HUES6 (cell line): ENCODE data around the gene TAMALIN.

Source experiments
- H3K27ac ChIP-seq: 2 replicates; pipeline ENCODE4 v1.7.0; 2013; ENCODE audit warnings: low read depth, mild to moderate bottlenecking, low read length, inconsistent platforms
- H3K27me3 ChIP-seq: 2 replicates; pipeline ENCODE4 v1.6.1; 2013; ENCODE audit warnings: low read length; ENCODE audit not compliant: control insufficient read depth, insufficient read depth
- H3K36me3 ChIP-seq: 2 replicates; pipeline ENCODE4 v1.6.1; 2013; ENCODE audit warnings: low read length; ENCODE audit not compliant: control insufficient read depth, insufficient read depth
- H3K4me1 ChIP-seq: 2 replicates; pipeline ENCODE4 v1.6.1; 2013; ENCODE audit warnings: low read length; ENCODE audit not compliant: control insufficient read depth, insufficient read depth
- H3K4me3 ChIP-seq: 2 replicates; pipeline ENCODE4 v1.5.1; 2013; ENCODE audit warnings: low read depth, low read length
- H3K9ac ChIP-seq: one replicate; pipeline ENCODE4 v1.6.1; 2013; ENCODE audit warnings: mild to moderate bottlenecking, low read length
- H3K9me3 ChIP-seq: 2 replicates; pipeline ENCODE4 v1.6.1; 2013; ENCODE audit warnings: low read depth, low read length; ENCODE audit not compliant: control insufficient read depth, insufficient read depth

The TAMALIN gene

GRCh38 chr12:52014567-52015530 is 8.1 kb downstream of the TAMALIN start:
- peaks cover 39% of the 10 kb centered on the region for H3K27me3 ChIP-seq
- no peak overlapping the region for H3K9ac ChIP-seq
- H3K9me3 ChIP-seq = no peaks in the 10 kb centered on the region
- peaks cover 31% of the 10 kb centered on the region for H3K4me1 ChIP-seq
- H3K4me3 ChIP-seq = peak overlapping the region; percentile 49; the same call in 1 of the 2 replicates
- H3K36me3 ChIP-seq = peaks cover 12% of the 10 kb centered on the region; the same call in 1 of the 2 replicates
- no peak overlapping the region for H3K27ac ChIP-seq

DNA sequence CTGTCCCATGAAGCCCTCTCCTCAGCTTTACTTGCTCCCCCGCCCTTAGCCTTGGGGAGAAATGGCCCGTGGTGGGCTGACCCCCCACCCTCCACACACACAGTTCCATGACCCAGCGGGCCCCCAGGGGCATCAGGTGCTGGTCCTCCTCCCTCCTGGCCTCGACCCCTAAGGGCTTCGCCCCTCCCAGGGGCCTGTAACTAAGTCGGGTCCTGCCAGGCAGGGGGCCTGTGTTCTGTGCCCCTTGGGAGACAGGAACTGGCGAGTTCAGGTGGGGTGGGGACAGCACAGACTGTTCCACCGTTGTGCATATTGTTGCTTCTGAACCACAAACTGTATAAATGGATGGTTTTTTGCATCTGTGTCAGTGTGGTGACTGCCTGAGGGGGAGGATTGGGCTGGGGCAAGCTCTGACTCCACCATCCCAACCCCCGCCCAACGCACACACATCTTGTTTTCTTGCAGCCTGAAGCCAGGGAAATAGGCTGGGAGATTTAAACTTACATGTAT is 8.8 kb downstream of the TAMALIN start:
- Histone ChIP-seq H3K4me3 (no peak overlapping the region), H3K9me3 (no peaks in the 10 kb centered on the region), H3K27me3 (peaks cover 43% of the 10 kb centered on the region), H3K27ac (no peak overlapping the region), H3K9ac (no peak overlapping the region), H3K36me3 (peaks cover 12% of the 10 kb centered on the region; the same call in 1 of the 2 replicates), H3K4me1 (peaks cover 30% of the 10 kb centered on the region)

DNA sequence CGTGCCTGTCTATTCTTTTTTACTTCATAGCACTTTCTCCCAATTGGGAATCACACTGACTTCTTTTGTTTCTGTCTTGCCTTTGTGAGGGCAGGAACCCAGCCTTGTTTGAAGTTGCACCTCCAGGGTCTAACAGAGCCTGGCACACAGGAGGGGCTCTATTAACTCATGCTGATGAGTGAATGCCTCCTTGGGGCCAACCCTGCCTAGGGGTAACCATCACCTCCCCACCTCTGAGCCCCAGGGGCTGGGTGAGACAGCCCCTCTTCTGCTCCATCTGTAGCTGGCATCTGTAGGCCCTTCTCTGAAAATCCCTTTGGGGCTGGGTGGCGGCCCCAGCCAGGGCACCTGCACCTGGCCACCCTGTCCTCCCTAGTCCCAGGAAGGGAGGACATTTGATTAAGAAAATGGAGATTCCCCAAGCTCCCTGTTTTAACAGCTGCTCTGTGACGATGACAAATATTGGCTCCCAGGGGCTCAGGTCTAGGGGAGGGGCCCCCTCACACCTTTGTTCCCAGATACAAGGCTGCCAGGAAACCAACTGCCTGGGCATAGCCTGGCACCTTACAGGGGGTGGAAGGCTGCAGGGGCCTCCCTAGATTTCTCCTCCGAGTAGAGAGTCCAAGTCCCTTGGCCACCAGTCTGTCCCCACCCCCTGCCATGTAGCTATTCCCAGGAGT is 11.8 kb downstream of the TAMALIN start:
- Histone ChIP-seq H3K9ac (no peak overlapping the region), H3K4me1 (peaks cover 30% of the 10 kb centered on the region), H3K9me3 (no peaks in the 10 kb centered on the region), H3K27me3 (peaks cover 56% of the 10 kb centered on the region), H3K4me3 (no peak overlapping the region), H3K27ac (no peak overlapping the region), H3K36me3 (no peaks in the 10 kb centered on the region)

GRCh38 chr12:52019113-52019770 is 12.5 kb downstream of the TAMALIN start:
- Histone ChIP-seq H3K4me1 (peaks cover 27% of the 10 kb centered on the region), H3K27me3 (peaks cover 55% of the 10 kb centered on the region), H3K9ac (no peak overlapping the region)

DNA sequence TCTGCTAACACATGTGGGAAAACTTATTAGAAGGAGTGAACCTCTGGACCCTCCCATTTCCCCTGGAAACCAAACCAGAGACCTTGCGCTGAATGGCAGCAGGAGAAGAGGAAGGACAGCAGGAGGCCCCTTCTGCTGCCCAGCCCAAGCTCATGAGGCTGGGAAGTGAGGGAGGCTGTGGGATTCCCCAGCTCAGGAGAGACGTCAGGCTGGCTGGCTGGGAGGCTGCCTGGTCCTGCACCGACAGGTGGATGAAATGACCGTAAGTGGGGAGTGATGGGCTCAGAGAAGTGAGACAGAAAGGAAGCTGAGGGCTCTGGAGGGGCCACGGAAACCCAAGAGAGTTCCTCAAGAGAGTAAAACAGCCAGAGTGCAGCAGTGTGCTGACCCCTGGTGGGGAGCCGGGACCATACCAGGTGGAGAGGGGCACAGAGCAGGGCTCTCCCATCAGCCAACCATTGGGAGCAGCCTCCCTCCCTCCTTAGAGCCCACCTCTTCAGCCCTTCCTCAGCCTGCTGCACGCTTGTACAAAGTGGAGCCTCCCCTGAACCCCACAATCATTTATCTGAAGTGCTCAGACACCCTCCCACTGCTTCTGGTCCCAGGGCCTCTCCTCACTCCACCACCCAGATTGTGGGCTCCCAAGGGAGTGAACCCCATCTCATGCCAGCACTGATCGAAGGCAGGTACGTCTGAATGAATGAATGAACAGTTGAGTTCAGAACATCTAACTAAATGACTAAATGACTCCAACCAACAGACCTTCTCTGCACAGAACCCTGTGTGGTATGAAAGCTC is 14.0 kb downstream of the TAMALIN start:
- Histone ChIP-seq H3K9me3 (no peaks in the 10 kb centered on the region), H3K27ac (no peak overlapping the region), H3K9ac (no peak overlapping the region), H3K4me3 (peak overlapping the region; percentile 41), H3K27me3 (peaks cover 49% of the 10 kb centered on the region), H3K36me3 (no peaks in the 10 kb centered on the region), H3K4me1 (peaks cover 18% of the 10 kb centered on the region)

More at GRCh38 chr12:52019113-52019770, 12.5 kb downstream of the TAMALIN start:
- no peak overlapping the region for H3K27ac ChIP-seq
- no peaks in the 10 kb centered on the region for H3K9me3 ChIP-seq
- no peak overlapping the region for H3K4me3 ChIP-seq
- H3K36me3 ChIP-seq = no peaks in the 10 kb centered on the region

GRCh38 chr12:52022841-52023181 is 16.1 kb downstream of the TAMALIN start:
- H3K27me3 ChIP-seq = peaks cover 36% of the 10 kb centered on the region
- H3K4me1 ChIP-seq = peaks cover 21% of the 10 kb centered on the region
- no peaks in the 10 kb centered on the region for H3K36me3 ChIP-seq
- no peak overlapping the region for H3K27ac ChIP-seq
- H3K9ac ChIP-seq = no peak overlapping the region
- no peaks in the 10 kb centered on the region for H3K9me3 ChIP-seq
- H3K4me3 ChIP-seq = peak overlapping the region; percentile 70

GRCh38 chr12:52023182-52023975 is 16.6 kb downstream of the TAMALIN start:
- Histone ChIP-seq H3K9ac (peak overlapping the region; percentile 56), H3K27ac (no peak overlapping the region)

DNA sequence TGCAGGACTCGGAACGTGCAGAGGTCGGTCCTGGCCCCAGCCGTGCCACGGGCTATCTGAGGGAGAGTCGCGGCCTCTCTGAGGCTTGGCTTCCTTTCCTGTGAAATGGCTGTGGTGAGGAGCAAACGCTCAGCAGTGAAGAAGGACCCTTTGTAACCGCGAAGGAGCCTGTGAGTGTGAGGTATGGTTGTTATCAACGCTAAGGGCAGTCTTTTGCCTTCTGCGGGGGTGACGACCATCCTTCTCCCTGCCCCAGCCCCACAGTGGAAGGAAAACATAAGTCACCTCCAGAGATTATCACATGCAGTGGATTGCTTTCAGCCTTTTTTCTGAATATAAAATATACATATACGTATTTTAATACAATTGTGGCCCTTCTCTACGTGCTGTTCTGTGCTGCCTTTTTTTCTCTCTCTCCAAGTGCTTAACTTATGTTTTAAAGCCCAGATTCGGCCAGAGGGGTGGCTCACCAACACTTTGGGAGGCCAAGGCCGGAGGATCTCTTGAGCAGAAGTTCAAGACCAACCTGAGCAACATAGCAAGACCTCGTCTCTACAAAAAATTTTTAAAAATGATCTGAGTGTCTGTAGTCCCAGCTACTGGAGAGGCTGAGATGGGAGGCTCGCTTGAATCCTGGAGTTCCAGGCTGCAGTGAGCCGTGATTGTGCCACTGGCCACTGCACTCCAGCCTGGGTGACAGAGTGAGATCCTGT is 17.4 kb downstream of the TAMALIN start:
- H3K9ac ChIP-seq = peak overlapping the region; percentile 56

More at GRCh38 chr12:52023182-52023975, 16.6 kb downstream of the TAMALIN start:
- H3K9me3 ChIP-seq = no peaks in the 10 kb centered on the region
- H3K36me3 ChIP-seq = no peaks in the 10 kb centered on the region
- H3K4me3 ChIP-seq = peak overlapping the region; percentile 70
- H3K4me1 ChIP-seq = peaks cover 21% of the 10 kb centered on the region
- H3K27me3 ChIP-seq = peaks cover 36% of the 10 kb centered on the region

GRCh38 chr12:52024845-52025230 is 18.1 kb downstream of the TAMALIN start:
- no peaks in the 10 kb centered on the region for H3K9me3 ChIP-seq
- H3K27me3 ChIP-seq = peaks cover 33% of the 10 kb centered on the region
- H3K4me3 ChIP-seq = no peak overlapping the region
- H3K36me3 ChIP-seq = no peaks in the 10 kb centered on the region
- no peak overlapping the region for H3K27ac ChIP-seq
- no peak overlapping the region for H3K9ac ChIP-seq
- H3K4me1 ChIP-seq = peaks cover 29% of the 10 kb centered on the region

More for the DNA sequence above, 17.4 kb downstream of the TAMALIN start:
- Histone ChIP-seq H3K4me3 (peak overlapping the region; percentile 70), H3K27ac (no peak overlapping the region), H3K9me3 (no peaks in the 10 kb centered on the region), H3K4me1 (peaks cover 24% of the 10 kb centered on the region), H3K27me3 (peaks cover 36% of the 10 kb centered on the region), H3K36me3 (no peaks in the 10 kb centered on the region)
